Kidney (tissue), 14 donors: ENCODE results near the gene GPR12. TPM values are rescaled to one million over a fixed set of nuclear protein-coding genes. Genes with fewer than 3 reads are reported as not detected.

ENCODE experiments used
- DNase-seq, 5 donors: peaks; one replicate each; pipeline ENCODE4 v3.0.0-alpha.2; 2013 to 2020
- FAIRE-seq: peaks from 2 replicates; lab custom pipeline; 2012; peaks lifted over from hg19 to GRCh38; lab: Jason Lieb, UNC
- H3K27ac ChIP-seq, 2 donors: one replicate each; pipeline ENCODE4 v1.7.0; 2013; ENCODE audit warnings: low read depth in 2 of 2, low read length in 2 of 2, inconsistent platforms in 1 of 2
- H3K27me3 ChIP-seq: one replicate; pipeline ENCODE4 v1.7.1; 2013; ENCODE audit warnings: low read length, inconsistent platforms; ENCODE audit not compliant: control insufficient read depth, insufficient read depth
- H3K36me3 ChIP-seq, 3 donors: one replicate each; pipeline versions ENCODE4 v1.7.0 to v1.7.1; 2013; ENCODE audit warnings: low read length in 3 of 3, control low read depth in 1 of 3, inconsistent platforms in 1 of 3; ENCODE audit not compliant: insufficient read depth in 3 of 3, control insufficient read depth in 2 of 3
- H3K4me1 ChIP-seq, 3 donors: one replicate each; pipeline versions ENCODE4 v1.7.0 to v1.7.1; 2013; ENCODE audit warnings: low read length in 3 of 3, inconsistent platforms in 1 of 3, low read depth in 1 of 3; ENCODE audit not compliant: control insufficient read depth in 2 of 3, insufficient read depth in 2 of 3
- H3K4me3 ChIP-seq, 3 donors: one replicate each; pipeline versions ENCODE4 v1.7.0 to v1.8.1; 2013; ENCODE audit warnings: low read length in 3 of 3, control low read depth in 1 of 3, inconsistent platforms in 1 of 3
- H3K9ac ChIP-seq, 3 donors: one replicate each; pipeline versions ENCODE4 v1.7.0 to v1.7.1; 2013; ENCODE audit warnings: low read length in 3 of 3, control low read depth in 1 of 3, inconsistent platforms in 1 of 3
- H3K9me3 ChIP-seq, 3 donors: one replicate each; pipeline versions ENCODE4 v1.7.0 to v1.7.1; 2013; ENCODE audit warnings: low read length in 3 of 3, control low read depth in 1 of 3, inconsistent platforms in 1 of 3; ENCODE audit not compliant: control insufficient read depth in 2 of 3, insufficient read depth in 1 of 3
- CTCF ChIP-seq: IDR thresholded peaks from 3 replicates; pipeline ENCODE4 v1.5.1; 2012; ENCODE audit warnings: mild to moderate bottlenecking, moderate library complexity, borderline replicate concordance; ENCODE audit not compliant: insufficient read depth; ENCODE audit errors: extremely low read depth
- intact Hi-C: fragments of 100-400 bp; cut with DNase I; formaldehyde crosslinking; loops from one replicate; pipeline ENCODE4 v1.11.1; 2022
- polyA plus RNA-seq: library from polyadenylated mRNA; stranded (reverse); fragments of 350-450 nt; fragmentation: Illumina TruSeq; extraction: RNeasy Lipid Tissue Mini Kit (QIAGEN cat#74804); gene quantifications from one replicate; pipeline ENCODE4 v1.2.3, GENCODE V29; 2014; ENCODE audit warnings: low read depth, low replicate concordance; ENCODE audit not compliant: insufficient read depth
- total RNA-seq: library from RNA; stranded (reverse); fragmentation: NEBNext Ultra II Directional; extraction: Animal tissue kit (Norgen Biotek cat#: 25700); gene quantifications from one replicate; pipeline ENCODE4 v1.2.1, GENCODE V29; 2021
- donor health status: control.
- donor health status: control.
- donor health status: control.
- donor health status: control.
- donor health status: control.
- donor health status: DM: yes; HTN: yes; CAD: no.
- donor health status: Normal renal cell carcinoma (clear cell type).

Gene GPR12
- total and polyA plus RNA-seq, 2 donors from 2014 or later = not detected

- TF ChIP-seq CTCF = no peak
- Histone ChIP-seq H3K9me3 (no peaks in the 10 kb centered on the region), H3K4me3 (no peak overlapping the region), H3K9ac (no peak overlapping the region), H3K4me1 (no peaks in the 10 kb centered on the region), H3K27me3 (peaks cover 38% of the 10 kb centered on the region), H3K36me3 (no peaks in the 10 kb centered on the region), H3K27ac (no peak overlapping the region)
- FAIRE-seq = no peak
- intact Hi-C loops = no loop called here
- DNase-seq = peak in 1 of 5 donors; percentile 7
Observed at GRCh38 chr13:26760832-26761582, 421 bp upstream of the GPR12 start.

GRCh38 chr13:26759249-26759906 is 1.2 kb downstream of the GPR12 start:
- H3K36me3 ChIP-seq = no peaks in the 10 kb centered on the region
- H3K27ac ChIP-seq = no peak overlapping the region
- intact Hi-C loops = no loop called here
- H3K9ac ChIP-seq = no peak overlapping the region
- H3K9me3 ChIP-seq = no peaks in the 10 kb centered on the region
- DNase-seq (no peak), FAIRE-seq (no peak)
- peak overlapping the region in 1 of 3 donors; percentile 12 for H3K4me3 ChIP-seq
- H3K4me1 ChIP-seq = no peaks in the 10 kb centered on the region
- no peak for TF ChIP-seq CTCF
- peaks cover 36% of the 10 kb centered on the region for H3K27me3 ChIP-seq

GRCh38 chr13:26758496-26759157 is 2.0 kb downstream of the GPR12 start:
- no peak for TF ChIP-seq CTCF
- Histone ChIP-seq H3K27me3 (peaks cover 34% of the 10 kb centered on the region), H3K9ac (no peak overlapping the region), H3K4me1 (no peaks in the 10 kb centered on the region), H3K27ac (no peak overlapping the region), H3K4me3 (no peak overlapping the region), H3K9me3 (no peaks in the 10 kb centered on the region), H3K36me3 (no peaks in the 10 kb centered on the region)
- intact Hi-C loops = no loop called here
- no peak for FAIRE-seq
- no peak for DNase-seq
